SU-DHL-6 (cell line): ENCODE measurements around the gene ANTXR1.

Source experiments
- EZH2phosphoT487 ChIP-seq: fragments of 200-600 bp; sonication (generic), shearing (Covaris generic); conservative IDR thresholded peaks from 2 replicates; pipeline ENCODE4 v1.6.1; 2018; ENCODE audit warnings: mild to moderate bottlenecking, antibody characterized with exemption, low read length, moderate library complexity, mixed read lengths
- TF ChIP-seq, protein P1 (sequence below): fragments of 200-600 bp; sonication (generic); IDR thresholded peaks from one replicate; pipeline ENCODE4 v1.5.1; 2017; ENCODE audit warnings: antibody characterized with exemption, mild to moderate bottlenecking, low read length, moderate library complexity; ENCODE audit not compliant: insufficient read depth, poor library complexity, severe bottlenecking

DNA sequence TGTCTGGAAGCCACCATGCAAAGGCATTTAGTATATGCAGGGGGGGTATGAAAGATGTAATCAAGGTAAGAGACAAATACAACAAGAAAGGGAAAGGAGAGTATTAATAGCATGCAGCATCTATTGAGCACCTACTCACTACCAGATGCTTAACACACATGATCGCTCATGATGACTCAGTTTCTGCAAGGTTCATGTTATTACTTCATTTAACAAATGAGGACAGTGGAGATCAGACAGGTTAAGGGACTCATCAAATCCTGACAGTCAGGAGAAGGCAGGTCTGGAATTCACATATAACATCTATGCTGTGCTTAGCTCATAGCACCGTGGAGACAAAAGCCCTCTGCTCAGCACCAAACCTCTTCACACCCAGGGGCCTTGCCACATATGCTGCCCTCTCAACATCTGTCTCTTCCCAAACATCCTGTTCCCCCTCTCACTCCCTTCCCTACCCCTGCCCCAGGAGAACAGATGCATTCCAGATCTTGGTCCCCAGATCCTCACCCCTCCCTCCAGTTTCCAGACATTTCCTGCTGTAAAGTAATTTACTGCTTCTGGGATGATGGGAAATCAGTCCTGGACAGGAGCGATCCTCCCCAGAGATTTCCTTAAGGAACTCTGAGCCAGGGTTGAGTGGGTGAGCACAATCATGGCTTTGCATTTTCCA is 155.3 kb downstream of the ANTXR1 start:
- TF ChIP-seq, protein P1, sequence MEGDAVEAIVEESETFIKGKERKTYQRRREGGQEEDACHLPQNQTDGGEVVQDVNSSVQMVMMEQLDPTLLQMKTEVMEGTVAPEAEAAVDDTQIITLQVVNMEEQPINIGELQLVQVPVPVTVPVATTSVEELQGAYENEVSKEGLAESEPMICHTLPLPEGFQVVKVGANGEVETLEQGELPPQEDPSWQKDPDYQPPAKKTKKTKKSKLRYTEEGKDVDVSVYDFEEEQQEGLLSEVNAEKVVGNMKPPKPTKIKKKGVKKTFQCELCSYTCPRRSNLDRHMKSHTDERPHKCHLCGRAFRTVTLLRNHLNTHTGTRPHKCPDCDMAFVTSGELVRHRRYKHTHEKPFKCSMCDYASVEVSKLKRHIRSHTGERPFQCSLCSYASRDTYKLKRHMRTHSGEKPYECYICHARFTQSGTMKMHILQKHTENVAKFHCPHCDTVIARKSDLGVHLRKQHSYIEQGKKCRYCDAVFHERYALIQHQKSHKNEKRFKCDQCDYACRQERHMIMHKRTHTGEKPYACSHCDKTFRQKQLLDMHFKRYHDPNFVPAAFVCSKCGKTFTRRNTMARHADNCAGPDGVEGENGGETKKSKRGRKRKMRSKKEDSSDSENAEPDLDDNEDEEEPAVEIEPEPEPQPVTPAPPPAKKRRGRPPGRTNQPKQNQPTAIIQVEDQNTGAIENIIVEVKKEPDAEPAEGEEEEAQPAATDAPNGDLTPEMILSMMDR, result no peak
- TF ChIP-seq EZH2phosphoT487, result no peak
